ENCODE results near the gene IFI27L1. TPM values are rescaled to one million over a fixed set of nuclear protein-coding genes. Genes with fewer than 3 reads are reported as not detected.

IFI27L1 gene
- total RNA-seq, 4 donors from 2014 or later = 6.2 to 22.6 (median 10.3) TPM

DNA sequence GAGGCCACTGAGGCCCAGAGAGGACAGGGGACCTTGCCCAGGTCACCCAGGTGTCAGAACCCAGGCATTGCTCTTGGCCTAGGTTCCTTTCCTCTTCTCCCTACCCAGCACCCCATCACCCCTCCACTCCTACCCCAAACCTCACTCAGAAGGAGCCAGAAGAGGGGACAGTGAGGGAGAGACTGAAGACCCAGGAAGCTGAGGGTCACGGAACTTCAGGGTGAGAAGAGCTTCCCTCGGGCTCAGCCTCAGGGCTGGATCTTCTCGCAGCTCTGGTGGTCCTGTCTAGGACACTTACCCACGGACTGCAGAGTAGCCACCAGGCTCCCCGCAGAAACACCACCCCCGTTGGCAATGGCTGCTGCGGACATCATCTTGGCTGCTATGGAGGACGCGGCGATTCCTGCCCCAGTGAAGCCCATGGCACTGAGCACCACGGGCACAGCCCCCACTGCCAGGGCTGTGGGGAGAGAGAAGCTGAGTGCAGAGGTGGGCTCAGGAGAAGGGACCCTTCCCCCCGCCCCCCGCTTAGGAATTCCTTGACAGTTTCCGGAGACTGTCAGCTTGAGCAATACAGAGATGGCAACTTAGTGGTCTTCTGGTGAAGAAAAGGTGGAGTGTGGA lies 47.2 kb downstream of the IFI27L1 start:
- intact Hi-C loops (cut with DNase I; ENCODE audit: low total_unique reads) = no loop called here
- no peak overlapping the region for H3K4me3 ChIP-seq (ENCODE audit: low read depth, poor library complexity, severe bottlenecking)
- TF ChIP-seq, protein P1, sequence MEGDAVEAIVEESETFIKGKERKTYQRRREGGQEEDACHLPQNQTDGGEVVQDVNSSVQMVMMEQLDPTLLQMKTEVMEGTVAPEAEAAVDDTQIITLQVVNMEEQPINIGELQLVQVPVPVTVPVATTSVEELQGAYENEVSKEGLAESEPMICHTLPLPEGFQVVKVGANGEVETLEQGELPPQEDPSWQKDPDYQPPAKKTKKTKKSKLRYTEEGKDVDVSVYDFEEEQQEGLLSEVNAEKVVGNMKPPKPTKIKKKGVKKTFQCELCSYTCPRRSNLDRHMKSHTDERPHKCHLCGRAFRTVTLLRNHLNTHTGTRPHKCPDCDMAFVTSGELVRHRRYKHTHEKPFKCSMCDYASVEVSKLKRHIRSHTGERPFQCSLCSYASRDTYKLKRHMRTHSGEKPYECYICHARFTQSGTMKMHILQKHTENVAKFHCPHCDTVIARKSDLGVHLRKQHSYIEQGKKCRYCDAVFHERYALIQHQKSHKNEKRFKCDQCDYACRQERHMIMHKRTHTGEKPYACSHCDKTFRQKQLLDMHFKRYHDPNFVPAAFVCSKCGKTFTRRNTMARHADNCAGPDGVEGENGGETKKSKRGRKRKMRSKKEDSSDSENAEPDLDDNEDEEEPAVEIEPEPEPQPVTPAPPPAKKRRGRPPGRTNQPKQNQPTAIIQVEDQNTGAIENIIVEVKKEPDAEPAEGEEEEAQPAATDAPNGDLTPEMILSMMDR (IDR thresholded peaks at IDR 0.05) = no peak
- TF ChIP-seq POLR2A (IDR thresholded peaks at IDR 0.05) = no peak
- peak; percentile 8 to 84 for DNase-seq (ENCODE audit: low spot score in 2 of 2)
- 87 to 94% methylated on average over 14 of the region's 14 CpGs for WGBS, 2 donors

- peak; percentile 67 to 94 for DNase-seq (ENCODE audit: low spot score in 2 of 2)
- intact Hi-C loops (cut with DNase I; ENCODE audit: low total_unique reads) = no loop called here
- TF ChIP-seq, protein P1 (IDR thresholded peaks at IDR 0.05) = no peak
- TF ChIP-seq POLR2A (IDR thresholded peaks at IDR 0.05) = no peak
- 1 to 4% methylated on average over 13 to 27 of the region's 27 CpGs for WGBS, 2 donors
- H3K4me3 ChIP-seq (ENCODE audit: low read depth, poor library complexity, severe bottlenecking) = peak within 1 kb of the TSS; percentile 34
These were observed 48.1 kb downstream of the IFI27L1 start, which contains the start of gene IFI27L2 for GRCh38 chr14:94129111-94129757. IFI27L2 (minus strand) TSS chr14:94129604; CDS start chr14:94129564, 40 bp downstream.

- TF ChIP-seq, protein P1 (IDR thresholded peaks at IDR 0.05) = no peak
- TF ChIP-seq POLR2A (IDR thresholded peaks at IDR 0.05) = no peak
- peak; percentile 41 to 85 for DNase-seq (ENCODE audit: low spot score in 2 of 2)
- WGBS, 2 donors = 0 to 1% methylated on average over 11 to 12 of the region's 12 CpGs
- peak overlapping the region; percentile 11 for H3K4me3 ChIP-seq (ENCODE audit: low read depth, poor library complexity, severe bottlenecking)
- intact Hi-C loops (cut with DNase I; ENCODE audit: low total_unique reads) = no loop called here
These were observed 48.8 kb downstream of the IFI27L1 start for GRCh38 chr14:94129758-94130414.

DNA sequence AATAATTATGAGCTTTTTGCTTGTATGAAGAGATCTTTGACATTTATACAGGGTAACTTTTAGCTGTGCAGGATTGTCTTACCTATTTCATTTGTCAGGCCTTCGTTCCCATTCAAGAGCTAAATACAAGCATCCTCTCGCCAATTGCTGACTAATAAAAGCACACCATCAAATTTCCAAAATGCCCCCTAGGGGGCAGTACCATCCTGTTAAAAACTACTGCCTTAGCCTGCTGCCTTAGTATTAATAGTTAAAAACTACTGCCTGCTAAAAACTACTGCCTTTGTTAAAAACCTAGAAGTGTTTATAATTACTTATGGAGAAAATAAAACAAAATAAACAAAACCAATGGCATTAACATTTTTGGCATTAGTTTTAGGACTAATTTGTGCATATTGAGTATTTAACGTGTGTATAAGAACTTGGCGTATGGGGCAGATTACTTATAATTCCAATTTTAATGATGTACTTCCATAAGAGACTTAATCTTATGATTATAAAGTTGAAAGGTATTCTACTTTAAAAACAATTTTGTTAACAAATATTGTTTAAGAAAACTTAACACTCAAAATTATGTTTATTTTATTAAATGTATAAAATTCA lies 51.3 kb downstream of the IFI27L1 start:
- TF ChIP-seq, protein P1 (IDR thresholded peaks at IDR 0.05) = no peak
- TF ChIP-seq POLR2A (IDR thresholded peaks at IDR 0.05) = no peak
- peak in 1 of 2 donors; percentile 41 for DNase-seq (ENCODE audit: low spot score in 2 of 2)
- WGBS, 2 donors = 39 to 42% methylated on average over 4 of the region's 4 CpGs
- intact Hi-C loops (cut with DNase I; ENCODE audit: low total_unique reads) = no loop called here
- H3K4me3 ChIP-seq (ENCODE audit: low read depth, poor library complexity, severe bottlenecking) = no peak overlapping the region

DNA sequence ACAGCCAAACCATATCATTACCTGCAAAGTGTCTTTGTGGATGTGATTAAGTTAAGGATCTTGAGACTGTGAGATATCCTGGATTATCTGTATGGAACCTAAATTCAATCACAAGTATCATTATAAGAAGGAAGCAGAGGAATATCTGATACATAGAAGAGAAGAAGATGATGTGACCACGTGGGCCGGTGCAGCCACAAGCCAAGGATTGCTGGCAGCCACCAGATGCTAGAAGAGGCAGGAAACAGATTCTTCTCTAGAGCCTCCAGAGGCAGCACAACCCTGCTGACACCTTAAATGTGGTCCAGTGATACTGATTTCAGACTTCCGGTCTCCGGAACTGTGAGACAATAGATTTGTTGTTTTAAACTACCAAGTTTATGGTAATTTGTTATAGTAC lies 54.4 kb downstream of the IFI27L1 start:
- DNase-seq (ENCODE audit: low spot score in 2 of 2) = peak in 1 of 2 donors; percentile 61
- TF ChIP-seq, protein P1 (IDR thresholded peaks at IDR 0.05) = no peak
- no peak for TF ChIP-seq POLR2A (IDR thresholded peaks at IDR 0.05)
- 81 to 92% methylated on average over 4 of the region's 4 CpGs for WGBS, 2 donors
- H3K4me3 ChIP-seq (ENCODE audit: low read depth, poor library complexity, severe bottlenecking) = no peak overlapping the region
- intact Hi-C loops (cut with DNase I; ENCODE audit: low total_unique reads) = loop anchor here (5.0 kb wide), 1 partner anchor 98 kb away; no protein-coding TSS in a partner anchor

Data from lower leg skin (tissue), 4 donors.